GM19372 (cell line): Measurements from ENCODE around the gene SLC6A12.

Experiments used
- ATAC-seq: cut with Tn5 transposase; IDR thresholded peaks from one replicate; pipeline ENCODE4 v1.9.1; 2021; ENCODE audit warnings: mild to moderate bottlenecking, low read depth, moderate library complexity; ENCODE audit not compliant: unreplicated experiment

Gene SLC6A12

DNA sequence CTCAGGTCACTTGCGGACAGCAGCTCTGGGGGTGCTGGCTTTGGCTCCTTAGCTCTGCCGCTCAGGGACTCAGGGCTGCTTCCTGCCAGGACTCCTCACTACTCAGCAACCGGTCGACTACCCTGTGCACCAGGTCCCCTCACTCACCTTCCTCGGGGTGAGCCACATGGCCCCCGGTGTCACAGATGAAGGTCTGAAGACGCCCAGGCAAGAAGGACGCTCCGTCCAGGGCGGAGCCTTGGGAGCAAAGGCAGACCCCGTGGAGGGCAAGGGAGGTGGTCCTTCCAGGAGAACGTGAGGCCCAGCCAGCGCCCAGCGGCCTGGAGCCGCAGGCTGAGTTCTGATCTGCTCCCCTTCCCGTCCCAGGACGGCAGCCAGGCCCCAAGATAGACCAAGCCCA is 32.0 kb downstream of the SLC6A12 start:
- ATAC-seq = no peak

- ATAC-seq = no peak
These were observed 33.5 kb downstream of the SLC6A12 start for GRCh38 chr12:180445-180844.

DNA sequence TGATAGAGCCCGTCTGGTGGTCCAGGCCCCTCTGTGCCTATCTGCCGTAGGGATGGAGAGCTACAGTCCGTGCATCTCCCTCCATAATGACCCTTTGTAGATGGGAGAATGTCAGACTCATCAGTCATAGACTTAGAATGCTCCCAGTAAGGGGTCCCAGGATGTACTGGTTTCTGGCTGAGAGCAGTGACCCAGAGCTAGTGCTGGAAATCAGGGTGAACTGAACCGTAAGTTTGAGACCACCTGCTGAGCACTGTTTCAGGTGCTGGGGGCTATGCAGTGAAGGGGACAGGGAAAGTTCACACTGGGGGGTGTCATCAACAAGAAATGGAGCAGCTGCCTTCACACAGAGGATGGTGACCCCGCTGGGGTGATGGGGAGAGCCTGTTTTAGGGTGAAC is 34.1 kb downstream of the SLC6A12 start:
- no peak for ATAC-seq

GRCh38 chr12:179131-179884 is 34.6 kb downstream of the SLC6A12 start:
- ATAC-seq = no peak

GRCh38 chr12:178829-179109 is 35.2 kb downstream of the SLC6A12 start:
- ATAC-seq = no peak

GRCh38 chr12:177980-178828 is 35.8 kb downstream of the SLC6A12 start:
- ATAC-seq = no peak

DNA sequence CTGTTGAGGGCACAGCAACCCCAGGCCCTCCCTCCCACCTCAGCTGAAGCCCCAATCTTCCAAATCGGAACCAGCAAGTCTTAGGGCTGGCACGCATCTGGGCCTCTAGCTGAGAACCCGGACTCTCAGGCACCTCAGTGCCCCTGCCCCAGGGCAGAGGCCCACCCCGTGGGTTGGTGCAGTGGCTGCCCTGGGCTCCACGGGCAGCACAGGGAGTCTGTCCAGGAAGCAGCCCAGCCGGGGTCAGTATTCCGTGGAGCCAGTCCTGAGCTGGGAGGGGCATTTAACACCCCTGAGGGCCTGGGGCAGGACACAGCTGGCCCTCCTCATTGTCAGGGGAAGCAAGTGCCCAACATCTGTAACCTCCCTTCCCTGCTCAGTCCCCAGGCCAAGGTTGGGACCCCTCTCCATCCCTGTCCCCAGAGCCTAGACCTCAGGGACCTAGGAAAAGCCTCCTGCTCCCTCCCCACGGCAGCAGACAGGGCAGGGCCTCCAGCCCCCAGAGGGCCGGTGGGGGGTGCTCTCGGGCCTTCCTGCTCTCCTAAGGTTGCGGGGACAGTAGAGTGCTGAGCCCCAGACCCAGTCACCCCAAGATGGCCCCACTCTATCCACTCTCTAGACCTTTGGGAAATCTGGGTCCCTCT is 36.5 kb downstream of the SLC6A12 start:
- no peak for ATAC-seq

DNA sequence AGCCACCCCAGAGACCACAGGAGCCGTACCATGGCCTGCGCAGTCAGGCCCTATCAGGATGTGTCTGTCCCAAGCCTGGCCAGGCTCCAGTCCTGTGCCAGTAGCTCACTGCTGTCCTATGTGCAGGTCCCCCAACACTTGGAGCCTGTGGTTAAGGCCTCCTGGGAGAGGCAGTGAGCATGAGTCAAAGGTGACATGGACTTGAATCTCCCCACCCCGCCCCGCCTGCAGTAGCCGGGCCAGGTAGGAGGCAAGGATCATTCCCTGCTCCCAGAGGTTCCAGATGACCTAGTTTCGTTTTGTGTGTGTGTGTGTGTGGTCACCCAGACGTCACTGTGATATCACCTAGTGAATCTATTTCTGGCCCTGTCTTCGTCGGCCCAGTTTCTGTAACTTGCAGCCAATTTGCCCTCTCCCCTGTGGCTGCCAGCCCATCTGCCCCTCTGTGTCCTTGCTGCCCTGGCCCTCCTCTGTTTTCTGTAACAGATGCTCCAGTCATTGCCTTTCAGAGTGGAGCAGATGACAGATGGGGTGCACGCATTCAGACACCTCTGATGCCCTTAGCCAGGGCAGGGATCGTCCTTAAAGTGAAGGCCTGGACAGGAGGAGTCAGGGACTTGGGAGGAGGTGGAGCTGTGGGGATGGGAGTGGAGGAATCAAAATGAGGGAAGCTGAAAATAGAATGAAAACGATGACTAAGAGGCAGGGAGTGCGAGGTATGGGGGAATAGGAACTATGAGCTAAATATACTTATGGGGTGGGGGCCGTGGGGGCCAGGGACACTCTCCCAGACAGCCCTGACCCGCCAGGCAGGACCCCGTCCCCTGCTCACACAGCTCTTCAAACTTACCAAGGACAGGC is 37.4 kb downstream of the SLC6A12 start:
- no peak for ATAC-seq

DNA sequence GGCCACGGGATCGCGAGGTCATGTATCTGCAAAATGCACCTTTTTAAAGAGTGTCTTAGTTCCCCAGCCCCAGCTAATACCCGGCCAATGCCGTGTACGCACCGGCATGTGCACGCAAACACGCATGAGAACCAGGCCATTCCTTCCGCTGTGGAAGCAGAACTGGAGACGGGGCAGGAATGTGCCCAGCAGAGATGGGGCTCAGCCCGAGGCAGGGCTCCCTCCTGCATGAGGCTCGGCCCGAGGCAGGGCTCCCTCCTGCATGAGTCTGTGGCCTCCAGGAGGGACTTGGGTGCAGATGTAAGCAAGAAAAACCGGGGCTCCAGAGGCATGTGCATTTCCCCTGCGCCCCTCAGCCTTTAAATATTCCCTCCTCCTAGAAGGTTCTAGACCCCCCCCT is 38.2 kb downstream of the SLC6A12 start:
- ATAC-seq = no peak

DNA sequence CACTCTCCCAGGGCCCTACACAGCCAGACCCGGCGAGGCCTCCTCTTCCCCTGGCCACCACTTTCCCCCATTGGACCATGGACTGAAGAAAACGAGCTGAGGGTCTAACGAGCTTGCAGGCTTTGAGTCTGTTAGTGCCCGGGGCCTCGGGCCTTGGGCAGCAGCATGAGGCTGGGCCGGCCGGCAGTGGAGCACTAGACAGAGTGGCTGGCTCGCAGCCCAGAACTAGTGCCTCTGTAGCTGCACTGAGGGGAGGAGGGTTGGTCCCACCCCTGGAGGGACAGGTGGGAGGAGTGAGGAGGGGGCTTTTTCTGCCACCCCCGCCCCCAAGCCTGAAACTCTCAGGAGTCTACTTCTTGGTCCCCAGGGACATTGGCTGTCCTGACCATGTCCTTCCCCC is 38.7 kb downstream of the SLC6A12 start:
- no peak for ATAC-seq

DNA sequence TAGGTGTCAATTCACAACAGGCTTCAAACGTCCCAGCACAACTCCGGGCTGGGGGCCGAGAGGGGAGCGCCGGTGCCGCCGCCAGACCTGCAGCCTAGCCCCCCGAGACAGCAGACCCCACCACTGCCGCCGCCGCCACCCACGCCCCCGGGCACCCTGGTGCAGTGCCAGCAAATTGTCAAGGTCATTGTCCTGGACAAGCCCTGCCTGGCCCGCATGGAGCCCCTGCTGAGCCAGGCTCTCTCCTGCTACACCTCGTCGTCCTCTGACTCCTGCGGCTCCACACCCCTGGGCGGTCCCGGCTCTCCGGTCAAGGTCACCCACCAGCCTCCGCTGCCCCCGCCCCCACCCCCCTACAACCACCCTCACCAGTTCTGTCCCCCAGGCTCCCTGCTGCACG is 39.4 kb downstream of the SLC6A12 start:
- no peak for ATAC-seq

- ATAC-seq = no peak
These were observed 39.8 kb downstream of the SLC6A12 start for GRCh38 chr12:174124-174523.

GRCh38 chr12:172732-173161 is 41.2 kb downstream of the SLC6A12 start:
- ATAC-seq = no peak

DNA sequence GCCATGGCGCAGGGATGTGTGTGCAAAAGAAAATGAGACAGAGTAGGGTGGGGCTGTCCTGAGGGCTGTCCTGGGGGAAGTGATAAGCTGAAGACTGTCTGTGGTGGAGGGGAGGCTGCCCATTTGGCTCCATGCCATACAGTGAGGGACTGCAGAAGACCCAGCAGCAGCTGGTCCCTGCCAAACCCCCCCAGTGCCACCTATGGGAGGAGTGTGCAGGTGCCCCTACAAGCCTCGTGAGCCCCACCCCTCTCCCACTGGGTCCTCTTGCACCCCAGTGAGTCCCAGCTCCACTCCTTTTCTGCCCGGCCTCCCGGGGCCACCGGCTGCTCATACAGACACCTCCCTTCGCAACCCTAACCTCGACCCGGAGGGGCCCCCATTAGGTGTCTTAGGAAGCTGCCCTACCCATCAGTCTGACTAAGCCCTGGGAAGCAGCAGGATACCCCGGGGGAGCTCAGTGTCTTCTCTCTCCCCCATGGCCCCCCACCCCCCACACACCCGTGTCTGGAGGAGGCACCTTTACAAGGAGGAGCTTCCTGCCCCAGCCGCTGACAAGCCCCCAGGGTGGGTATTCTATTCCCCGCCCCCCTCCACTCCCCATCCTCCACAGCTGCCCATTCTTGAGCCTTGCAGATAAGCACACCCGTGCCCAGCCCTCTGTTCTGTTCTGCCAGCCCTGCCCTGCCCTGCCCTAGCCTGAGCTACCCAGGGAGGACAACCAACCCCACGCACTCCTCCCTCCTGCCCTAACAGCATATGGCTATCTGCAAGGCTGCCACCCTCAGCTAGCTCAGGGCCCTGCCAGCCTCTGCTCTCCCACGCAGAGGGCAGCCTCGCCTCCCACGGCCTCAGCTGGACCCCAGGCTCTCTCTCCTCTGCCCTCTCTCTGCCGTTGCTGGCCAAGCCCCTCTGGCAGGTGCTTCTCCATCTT is 41.9 kb downstream of the SLC6A12 start:
- ATAC-seq = no peak

DNA sequence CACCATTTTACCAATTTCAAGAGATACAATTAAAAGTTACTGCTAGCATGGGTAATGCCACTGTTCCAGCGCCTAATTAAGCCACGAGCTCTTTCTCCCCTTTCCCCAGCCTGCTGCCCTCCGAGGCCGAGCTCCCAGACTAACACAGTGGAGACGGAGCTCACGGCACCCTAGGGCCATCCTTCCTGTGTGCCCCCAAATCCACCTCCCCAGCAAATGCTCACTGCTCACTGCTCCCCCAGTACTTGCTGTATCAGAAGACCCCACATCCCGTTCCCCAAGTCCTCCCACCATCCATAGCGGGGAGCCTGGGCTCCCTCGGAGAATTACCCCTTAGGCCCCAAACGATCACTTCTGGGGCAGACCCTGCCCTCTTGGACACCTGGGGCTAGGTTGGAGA is 42.7 kb downstream of the SLC6A12 start:
- ATAC-seq = no peak

GRCh38 chr12:170371-171225 is 43.4 kb downstream of the SLC6A12 start:
- no peak for ATAC-seq

DNA sequence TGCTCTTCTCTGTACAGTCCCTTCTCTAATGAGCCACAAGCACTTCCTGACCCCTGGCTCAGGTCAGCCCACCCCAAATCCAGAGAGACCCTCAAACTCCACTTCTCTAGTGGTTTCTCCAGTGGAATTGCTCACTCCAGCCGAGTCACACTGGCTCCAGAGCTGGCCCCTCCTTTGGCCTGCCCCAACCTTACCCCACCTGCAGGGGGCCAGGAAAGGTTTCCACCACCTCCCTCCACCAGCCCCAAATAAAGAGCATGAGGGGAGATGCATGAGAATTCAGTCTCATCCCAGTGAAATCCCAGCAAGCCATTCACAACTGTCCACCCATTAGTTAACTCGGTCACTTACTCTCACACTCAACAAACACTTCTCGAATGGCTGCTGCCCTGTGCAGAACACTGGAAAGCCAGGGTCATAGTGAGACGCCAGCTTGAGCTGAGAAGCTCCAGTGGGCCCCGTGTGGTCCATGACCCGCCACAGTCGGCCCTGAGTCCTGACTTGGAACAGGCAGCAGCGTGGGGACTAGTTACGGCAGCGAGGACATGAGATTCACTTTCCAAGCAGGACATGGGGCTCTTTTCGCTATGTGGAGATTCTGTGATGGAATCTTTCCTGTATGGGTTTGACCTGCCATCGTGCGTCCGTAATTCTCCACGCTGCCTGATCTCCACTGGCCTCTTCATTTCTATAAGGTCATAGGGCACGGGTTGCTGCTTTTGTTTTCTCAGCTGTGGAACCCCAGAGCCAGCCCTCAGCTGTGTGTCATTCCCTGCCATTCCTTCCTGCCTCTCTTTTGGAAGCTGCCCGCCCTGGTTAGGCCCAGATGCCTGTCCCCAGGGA is 44.2 kb downstream of the SLC6A12 start:
- no peak for ATAC-seq
